ENCODE data around the gene KIDINS220.

The KIDINS220 gene

GRCh38 chr2:8836971-8837794 lies at the start of gene KIDINS220:
TSS of gene KIDINS220 (minus strand) at chr2:8837613. CDS start at chr2:8827093, 10,520 bp downstream.
- DNase-seq (ENCODE audit: low spot score) = peak; percentile 84

- no peak for DNase-seq (ENCODE audit: low spot score)
These were observed 49.5 kb upstream of the KIDINS220 start for GRCh38 chr2:8886876-8887275.

GRCh38 chr2:8886202-8886518 lies 48.7 kb upstream of the KIDINS220 start:
- DNase-seq (ENCODE audit: low spot score) = no peak

- no peak for DNase-seq (ENCODE audit: low spot score)
These were observed 48.2 kb upstream of the KIDINS220 start for GRCh38 chr2:8885449-8886201.

- DNase-seq (ENCODE audit: low spot score) = no peak
These were observed 47.4 kb upstream of the KIDINS220 start for GRCh38 chr2:8884812-8885211.

GRCh38 chr2:8882094-8882493 lies 44.7 kb upstream of the KIDINS220 start:
- DNase-seq (ENCODE audit: low spot score) = no peak

GRCh38 chr2:8877894-8878293 lies 40.5 kb upstream of the KIDINS220 start:
- no peak for DNase-seq (ENCODE audit: low spot score)

GRCh38 chr2:8877332-8877731 lies 39.9 kb upstream of the KIDINS220 start:
- DNase-seq (ENCODE audit: low spot score) = no peak

GRCh38 chr2:8876628-8877027 lies 39.2 kb upstream of the KIDINS220 start:
- DNase-seq (ENCODE audit: low spot score) = no peak

- peak; percentile 16 for DNase-seq (ENCODE audit: low spot score)
These were observed 35.5 kb upstream of the KIDINS220 start for GRCh38 chr2:8872821-8873432.

GRCh38 chr2:8870441-8870840 lies 33.0 kb upstream of the KIDINS220 start:
- DNase-seq (ENCODE audit: low spot score) = no peak

- no peak for DNase-seq (ENCODE audit: low spot score)
These were observed 29.9 kb upstream of the KIDINS220 start for GRCh38 chr2:8867363-8867762.

- DNase-seq (ENCODE audit: low spot score) = no peak
These were observed 26.0 kb upstream of the KIDINS220 start for GRCh38 chr2:8863331-8863953.

GRCh38 chr2:8862230-8862629 lies 24.8 kb upstream of the KIDINS220 start:
- no peak for DNase-seq (ENCODE audit: low spot score)

GRCh38 chr2:8861797-8862196 lies 24.4 kb upstream of the KIDINS220 start:
- no peak for DNase-seq (ENCODE audit: low spot score)

GRCh38 chr2:8860239-8860638 lies 22.8 kb upstream of the KIDINS220 start:
- no peak for DNase-seq (ENCODE audit: low spot score)

GRCh38 chr2:8858910-8859309 lies 21.5 kb upstream of the KIDINS220 start:
- no peak for DNase-seq (ENCODE audit: low spot score)

- no peak for DNase-seq (ENCODE audit: low spot score)
These were observed 20.9 kb upstream of the KIDINS220 start for GRCh38 chr2:8858264-8858663.

- no peak for DNase-seq (ENCODE audit: low spot score)
These were observed 20.3 kb upstream of the KIDINS220 start for GRCh38 chr2:8857709-8858108.

- DNase-seq (ENCODE audit: low spot score) = no peak
These were observed 18.8 kb upstream of the KIDINS220 start for GRCh38 chr2:8856176-8856575.

- DNase-seq (ENCODE audit: low spot score) = no peak
These were observed 17.6 kb upstream of the KIDINS220 start for GRCh38 chr2:8855010-8855409.

- DNase-seq (ENCODE audit: low spot score) = no peak
These were observed 16.0 kb upstream of the KIDINS220 start for GRCh38 chr2:8853426-8853825.

Measured in HuH-7.5 (cell line).